Large intestine (tissue), 3 donors: Measurements from ENCODE around the gene RPSA. TPM values are rescaled to one million over a fixed set of nuclear protein-coding genes. Genes with fewer than 3 reads are reported as not detected.
"Not testable (repeated sequence)": the region's sequence is repeated elsewhere in the genome, so short reads cannot be mapped to it uniquely, and the experiment has no call there.

Source experiments
- DNase-seq, 2 donors: peaks; one replicate each; pipeline versions ENCODE4 v3.0.0 to v3.0.0-alpha.2; 2013
- H3K27ac ChIP-seq: one replicate; pipeline ENCODE4 v1.5.1; 2013; ENCODE audit warnings: low read length
- H3K27me3 ChIP-seq: 2 replicates; pipeline ENCODE4 v1.6.1; 2013; ENCODE audit warnings: low read length; ENCODE audit not compliant: control insufficient read depth, insufficient read depth
- H3K36me3 ChIP-seq: 2 replicates; pipeline ENCODE4 v1.6.1; 2013; ENCODE audit warnings: low read length; ENCODE audit not compliant: control insufficient read depth, insufficient read depth
- H3K4me1 ChIP-seq: one replicate; pipeline ENCODE4 v1.6.1; 2013; ENCODE audit warnings: low read length; ENCODE audit not compliant: control insufficient read depth, insufficient read depth
- H3K4me3 ChIP-seq: one replicate; pipeline ENCODE4 v1.5.1; 2013; ENCODE audit warnings: low read length
- H3K9me3 ChIP-seq: one replicate; pipeline ENCODE4 v1.6.1; 2013; ENCODE audit warnings: mild to moderate bottlenecking, low read depth, low read length, moderate library complexity; ENCODE audit not compliant: control insufficient read depth
- WGBS: methylation state at CpG from one replicate; pipeline ENCODE4 v1.1.5; 2013; ENCODE audit warnings: low lambda C conversion rate; ENCODE audit not compliant: insufficient coverage; 5-methylcytosine and 5-hydroxymethylcytosine counted together
- polyA plus RNA-seq: library from polyadenylated mRNA; unstranded; fragments of 120-200 nt; gene quantifications from one replicate; pipeline ENCODE4 v1.2.1, GENCODE V29; 2013

The RPSA gene
- polyA plus RNA-seq, 1 donor, result 1,397 TPM

- no CpG with 5 or more reads among the region's 1 CpG for WGBS
- peaks cover 32% of the 10 kb centered on the region for H3K36me3 ChIP-seq
- H3K27me3 ChIP-seq, result no peaks in the 10 kb centered on the region
- no peak overlapping the region for H3K4me3 ChIP-seq
- H3K27ac ChIP-seq, result no peak overlapping the region
- no peaks in the 10 kb centered on the region for H3K9me3 ChIP-seq
- DNase-seq, result no peak
- H3K4me1 ChIP-seq, result peaks cover 2% of the 10 kb centered on the region
Measured at GRCh38 chr3:39415983-39416382, 9.5 kb downstream of the RPSA start.

- not testable (repeated sequence) for H3K27ac ChIP-seq, H3K9me3 ChIP-seq, H3K27me3 ChIP-seq, DNase-seq, H3K4me1 ChIP-seq, H3K4me3 ChIP-seq
- 59% methylated on average over 3 of the region's 3 CpGs for WGBS
- peaks cover 22% of the 10 kb centered on the region for H3K36me3 ChIP-seq
Measured at GRCh38 chr3:39416998-39417397, 10.5 kb downstream of the RPSA start.

- not testable (repeated sequence) for H3K4me1 ChIP-seq, H3K9me3 ChIP-seq, H3K36me3 ChIP-seq, H3K4me3 ChIP-seq, DNase-seq, H3K27me3 ChIP-seq, H3K27ac ChIP-seq
- 80% methylated on average over 1 of the region's 14 CpGs for WGBS
Measured at GRCh38 chr3:39418556-39419225, 12.2 kb downstream of the RPSA start.

DNA sequence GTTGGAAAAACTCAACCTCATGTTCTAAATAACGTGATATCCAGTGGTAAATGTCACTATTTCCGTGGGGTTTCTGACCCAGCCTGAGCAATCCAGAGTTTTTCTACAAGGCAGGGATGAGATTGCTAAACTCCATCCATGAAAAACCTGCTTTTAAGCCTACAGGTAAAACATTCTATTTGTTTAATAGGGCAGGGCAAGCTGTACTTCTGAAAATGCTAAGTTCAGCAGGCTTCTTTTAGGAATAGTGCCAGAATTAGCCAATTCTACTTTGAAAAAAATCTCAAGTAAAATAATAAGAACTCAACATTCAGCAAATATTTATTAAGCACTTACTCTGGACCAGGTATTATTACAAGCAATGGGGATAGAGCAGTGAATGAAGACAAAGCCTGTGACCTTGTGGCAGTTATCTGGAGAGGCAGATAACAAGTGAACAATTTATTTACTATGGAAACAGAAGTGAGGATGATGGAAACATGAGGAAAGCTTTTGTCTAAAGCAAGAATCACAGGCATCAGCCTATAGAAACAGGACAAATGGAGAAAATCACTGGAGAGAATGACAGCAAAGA, 13.3 kb downstream of the RPSA start:
- no peak for DNase-seq
- no peak overlapping the region for H3K27ac ChIP-seq
- H3K36me3 ChIP-seq, result no peaks in the 10 kb centered on the region
- H3K4me1 ChIP-seq, result peaks cover 6% of the 10 kb centered on the region
- no peak overlapping the region for H3K4me3 ChIP-seq
- WGBS, result no CpG with 5 or more reads among the region's 2 CpGs
- H3K9me3 ChIP-seq, result no peaks in the 10 kb centered on the region
- no peaks in the 10 kb centered on the region for H3K27me3 ChIP-seq

GRCh38 chr3:39420543-39420942, 14.0 kb downstream of the RPSA start:
- DNase-seq, result no peak
- no CpG with 5 or more reads among the region's 2 CpGs for WGBS
- no peaks in the 10 kb centered on the region for H3K36me3 ChIP-seq
- H3K4me3 ChIP-seq, result no peak overlapping the region
- peaks cover 6% of the 10 kb centered on the region for H3K4me1 ChIP-seq
- no peaks in the 10 kb centered on the region for H3K27me3 ChIP-seq
- H3K9me3 ChIP-seq, result no peaks in the 10 kb centered on the region
- no peak overlapping the region for H3K27ac ChIP-seq

GRCh38 chr3:39423436-39423970, 17.0 kb downstream of the RPSA start:
- Histone ChIP-seq H3K27me3 (no peaks in the 10 kb centered on the region), H3K4me3 (no peak overlapping the region), H3K36me3 (no peaks in the 10 kb centered on the region), H3K4me1 (peaks cover 4% of the 10 kb centered on the region), H3K27ac (no peak overlapping the region), H3K9me3 (no peaks in the 10 kb centered on the region)
- WGBS, result 33% methylated on average over 1 of the region's 1 CpG
- no peak for DNase-seq

DNA sequence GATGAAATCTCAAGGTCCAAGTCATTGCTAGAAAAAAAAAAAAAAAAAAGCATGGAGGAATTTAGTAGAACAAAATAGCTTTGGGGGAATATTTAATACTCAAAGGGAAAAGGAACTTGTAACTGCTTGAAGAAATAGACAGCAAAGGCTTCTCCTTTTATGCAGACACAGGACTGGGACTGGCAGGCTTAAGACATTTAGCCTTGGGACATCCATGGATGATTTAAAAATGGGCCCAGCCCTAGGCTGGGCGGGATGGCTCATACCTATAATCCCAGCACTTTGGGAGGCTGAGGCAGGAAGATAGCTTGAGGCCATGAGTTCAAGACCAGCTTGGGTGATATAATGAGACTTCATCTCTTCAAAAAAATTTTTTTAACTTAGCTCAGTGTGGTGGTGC, 19.8 kb downstream of the RPSA start:
- Histone ChIP-seq H3K4me3 (no peak overlapping the region), H3K9me3 (no peaks in the 10 kb centered on the region), H3K27ac (no peak overlapping the region), H3K27me3 (no peaks in the 10 kb centered on the region), H3K4me1 (peaks cover 4% of the 10 kb centered on the region), H3K36me3 (no peaks in the 10 kb centered on the region)
- DNase-seq, result no peak
- WGBS, result no CpG with 5 or more reads among the region's 1 CpG

DNA sequence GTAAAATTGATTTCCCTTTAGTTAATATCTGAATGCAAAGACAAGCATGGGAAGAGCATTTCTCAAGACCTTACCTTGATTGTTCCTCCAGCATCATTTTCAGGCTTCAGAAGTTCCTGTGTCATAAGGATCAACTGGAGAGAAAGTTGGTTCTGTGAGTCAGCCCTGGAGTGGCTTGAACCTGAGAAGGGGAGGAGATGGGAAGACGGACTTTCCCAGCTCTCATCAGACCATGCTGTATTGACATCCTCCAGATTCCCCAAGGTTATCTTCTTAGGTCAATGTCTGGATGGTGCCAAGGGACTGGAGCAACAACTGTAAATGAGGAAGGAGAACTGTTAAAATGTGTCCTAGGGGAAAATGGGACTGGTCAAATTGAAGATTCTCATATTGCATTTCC, 21.0 kb downstream of the RPSA start:
- no peak for DNase-seq
- Histone ChIP-seq H3K9me3 (no peaks in the 10 kb centered on the region), H3K4me1 (no peaks in the 10 kb centered on the region), H3K27me3 (no peaks in the 10 kb centered on the region), H3K27ac (no peak overlapping the region), H3K36me3 (no peaks in the 10 kb centered on the region), H3K4me3 (no peak overlapping the region)
- WGBS, result no CpG with 5 or more reads among the region's 1 CpG

DNA sequence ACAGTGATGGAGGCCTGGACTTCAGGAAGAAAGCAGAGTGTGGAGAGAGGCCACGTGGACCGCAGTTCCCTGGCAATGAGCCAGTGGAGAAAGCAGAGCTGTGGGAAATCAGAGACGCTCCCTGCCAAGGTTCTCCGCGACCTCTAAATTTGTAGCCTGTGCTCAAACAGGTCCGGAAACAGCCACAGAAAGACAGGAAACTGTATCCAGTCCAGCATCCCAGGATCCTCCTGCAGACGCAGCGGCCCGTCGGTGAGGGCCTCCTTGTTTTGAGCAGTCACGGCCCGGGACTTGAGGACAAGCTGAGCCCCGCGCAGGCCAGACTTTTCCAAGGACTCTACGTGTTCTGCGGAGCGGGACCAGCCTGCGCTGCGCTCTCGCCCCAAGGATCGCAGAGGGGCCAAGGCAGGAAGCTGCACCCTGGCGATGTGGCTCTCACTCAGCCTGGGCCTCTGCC, 22.3 kb downstream of the RPSA start:
- WGBS, result no CpG with 5 or more reads among the region's 22 CpGs
- no peak for DNase-seq
- Histone ChIP-seq H3K9me3 (no peaks in the 10 kb centered on the region), H3K4me3 (no peak overlapping the region), H3K4me1 (no peaks in the 10 kb centered on the region), H3K27me3 (no peaks in the 10 kb centered on the region), H3K36me3 (no peaks in the 10 kb centered on the region), H3K27ac (no peak overlapping the region)

- H3K27ac ChIP-seq, result no peak overlapping the region
- H3K4me1 ChIP-seq, result no peaks in the 10 kb centered on the region
- H3K27me3 ChIP-seq, result no peaks in the 10 kb centered on the region
- no peaks in the 10 kb centered on the region for H3K36me3 ChIP-seq
- H3K9me3 ChIP-seq, result no peaks in the 10 kb centered on the region
- no peak for DNase-seq
- H3K4me3 ChIP-seq, result no peak overlapping the region
- 100% methylated on average over 2 of the region's 11 CpGs for WGBS
Measured at GRCh38 chr3:39429466-39429865, 22.9 kb downstream of the RPSA start.

DNA sequence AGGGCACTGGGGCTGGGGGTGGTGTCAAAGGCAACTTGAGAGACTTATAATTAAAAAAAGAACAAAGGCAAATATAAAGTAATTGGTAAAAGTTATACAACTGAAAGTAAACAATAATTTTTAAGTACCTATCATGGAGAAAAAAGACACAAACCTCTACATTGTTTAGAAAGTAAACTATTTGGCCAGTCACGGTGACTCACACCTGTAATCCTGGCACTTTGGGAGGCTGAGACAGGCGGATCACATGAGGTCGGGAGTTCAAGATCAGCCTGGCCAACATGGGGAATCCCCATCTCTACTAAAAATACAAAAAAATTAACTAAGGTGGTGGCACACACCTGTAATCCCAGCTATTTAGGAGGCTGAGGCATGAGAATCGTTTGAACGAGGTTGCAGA, 25.8 kb downstream of the RPSA start:
- H3K36me3 ChIP-seq, result no peaks in the 10 kb centered on the region
- H3K4me1 ChIP-seq, result no peaks in the 10 kb centered on the region
- DNase-seq, result no peak
- H3K27me3 ChIP-seq, result no peaks in the 10 kb centered on the region
- no peak overlapping the region for H3K27ac ChIP-seq
- no peaks in the 10 kb centered on the region for H3K9me3 ChIP-seq
- no CpG with 5 or more reads among the region's 5 CpGs for WGBS
- no peak overlapping the region for H3K4me3 ChIP-seq
